Heart left ventricle (tissue), 16 donors: Measurements from ENCODE around the gene ADRA1B. TPM values are rescaled to one million over a fixed set of nuclear protein-coding genes. Genes with fewer than 3 reads are reported as not detected.
"Not testable (repeated sequence)": the region's sequence is repeated elsewhere in the genome, so short reads cannot be mapped to it uniquely, and the experiment has no call there.

Experiments
- ATAC-seq, 4 donors: fragments of 200-7000 bp; cut with Tn5 transposase; one replicate each; pipeline ENCODE4 v1.9.1; 2020 to 2022; ENCODE audit warnings: moderate library complexity in 4 of 4, mild to moderate bottlenecking in 3 of 4, moderate number of reproducible peaks in 1 of 4
- DNase-seq, 5 donors: peaks; one replicate each; pipeline ENCODE4 v3.0.0-alpha.2; 2020
- H3K27ac ChIP-seq, 12 donors: fragments of 200-600 bp; sonication (generic) in 4 of 12; one replicate each; pipeline versions ENCODE4 v1.5.0 to v1.8.0; 2016 to 2022; ENCODE audit warnings: mild to moderate bottlenecking in 2 of 12
- H3K27me3 ChIP-seq, 9 donors: fragments of 200-600 bp; sonication (generic) in 2 of 9; one replicate each; pipeline versions ENCODE4 v1.5.1 to v1.8.0; 2016 to 2022; ENCODE audit warnings: mild to moderate bottlenecking in 3 of 9
- H3K36me3 ChIP-seq, 9 donors: fragments of 200-600 bp; sonication (generic) in 2 of 9; one replicate each; pipeline versions ENCODE4 v1.5.0 to v1.8.0; 2018 to 2022; ENCODE audit warnings: mild to moderate bottlenecking in 2 of 9
- H3K4me1 ChIP-seq, 12 donors: fragments of 200-600 bp; sonication (generic) in 4 of 12; one replicate each; pipeline versions ENCODE4 v1.5.0 to v1.8.0; 2016 to 2022; ENCODE audit warnings: mild to moderate bottlenecking in 3 of 12
- H3K4me3 ChIP-seq, 12 donors: fragments of 200-600 bp; sonication (generic) in 4 of 12; one replicate each; pipeline versions ENCODE4 v1.5.0 to v1.8.0; 2017 to 2022; ENCODE audit warnings: mild to moderate bottlenecking in 9 of 12, moderate library complexity in 4 of 12
- H3K9me3 ChIP-seq, 12 donors: fragments of 200-600 bp; sonication (generic) in 4 of 12; one replicate each; pipeline versions ENCODE4 v1.5.0 to v1.8.0; 2016 to 2022; ENCODE audit warnings: mild to moderate bottlenecking in 1 of 12
- CTCF ChIP-seq, 12 donors: fragments of 200-600 bp; sonication (generic) in 4 of 12; IDR thresholded peaks; one replicate each; pipeline versions ENCODE4 v1.5.0 to v1.8.0; 2018 to 2022; ENCODE audit warnings: antibody characterized with exemption in 12 of 12, mild to moderate bottlenecking in 5 of 12
- POLR2A ChIP-seq, 2 donors: fragments of 450-650 bp; IDR thresholded peaks; one replicate each; pipeline ENCODE4 v1.6.1; 2017; ENCODE audit warnings: antibody characterized with exemption in 2 of 2, mild to moderate bottlenecking in 2 of 2, moderate library complexity in 2 of 2
- WGBS, 4 donors: extraction: QIAGEN DNeasy Blood & Tissue Kit in 2 of 4; methylation state at CpG; one replicate each; pipeline versions ENCODE4 v1.1.5 to v1.1.7; 2013 to 2018; 5-methylcytosine and 5-hydroxymethylcytosine counted together
- intact Hi-C, 10 donors: fragments of 100-400 bp; cut with DNase I; formaldehyde crosslinking; loops; one replicate each; pipeline versions ENCODE4 v1.11.1 to v1.14.2; 2022
- polyA plus RNA-seq, 2 donors: library from polyadenylated mRNA; stranded (reverse); fragments of 200-250 nt; gene quantifications; one replicate each; pipeline ENCODE4 v1.2.3, GENCODE V29; 2013
- total RNA-seq, 9 donors: library from RNA; depleted of rRNA in 2 of 9; stranded (reverse); fragments of >200 nt in 2 of 9; fragmentation: NEBNext Ultra II Directional in 3 of 9; extraction: Animal tissue kit (Norgen Biotek cat#: 25700) in 3 of 9; gene quantifications; one replicate each; pipeline versions ENCODE4 v1.1.0 to v1.2.4, GENCODE V29; 2016 to 2023
- donor health status: ischemic (EF 13 %, LVEDD 7.1; RV severe dilation, severe dysfunction).
- donor health status: healthy with polysubstance abuse.
- donor health status: DM: no; HTN: yes; CAD: no.
- donor health status: DM: no; HTN: no; CAD: no.
- donor health status: ischemic (EF 25% LVEDD 6.9; RV normal size, moderate dysfunction).
- donor health status: ischemic (EF 25% LVEDD 5.7; RV mildly dilated, moderate dysfunction).
- donor health status: healthy.
- donor health status: DM: yes; HTN: yes; CAD: no.
- donor health status: ischemic (EF 35%, LVEDD 5.7; RV mildly dilated, moderate dysfunction).
- donor health status: nonischemic (EF 11% LVEDD 7.7; RV severe dilation, severe dysfunction).
- donor health status: DM: yes; HTN: yes; CAD: no.
- donor health status: PGD.
- donor health status: ischemic (EF 29% LVEDD 5.4; RV normal size, mild dysfunction).
- donor health status: nonischemic (EF 23%, LVEDD 6.1; RV moderate dilation, normal function).

The ADRA1B gene
- total and polyA plus RNA-seq, 11 donors, result 0.65 to 5.4 (median 2.3) TPM

GRCh38 chr5:160008877-160009590 lies 92.8 kb downstream of the ADRA1B start, which contains the start of gene TTC1:
Gene TTC1 (plus strand): TSS chr5:160009139. CDS start chr5:160010529, 1,390 bp downstream.
- DNase-seq, result peak; percentile 90 to 98 (median 96)
- ATAC-seq, result peak; percentile 97 to 99 (median 98)
- Histone ChIP-seq H3K27me3 (no peaks in the 10 kb centered on the region), H3K4me1 (peaks cover 4 to 25% (median 18%) of the 10 kb centered on the region in 12 donors), H3K9me3 (no peaks in the 10 kb centered on the region), H3K36me3 (peaks cover 0 to 38% (median 28%) of the 10 kb centered on the region in 9 donors), H3K27ac (peak within 1 kb of the TSS in 11 of 12 donors; percentile 59 to 90 (median 84)), H3K4me3 (peak within 1 kb of the TSS; percentile 72 to 99 (median 86))
- TF ChIP-seq CTCF (IDR thresholded peaks at IDR 0.05), result no peak
- TF ChIP-seq POLR2A (IDR thresholded peaks at IDR 0.05), result peak in 1 of 2 donors; percentile 79
- intact Hi-C loops, result no loop called here
- 0 to 1% (median 0%) methylated on average over 28 to 31 of the region's 31 CpGs for WGBS, 4 donors

GRCh38 chr5:160009591-160009989 lies 93.3 kb downstream of the ADRA1B start:
- TF ChIP-seq CTCF (IDR thresholded peaks at IDR 0.05) (no peak), POLR2A (IDR thresholded peaks at IDR 0.05) (no peak)
- H3K36me3 ChIP-seq, result peaks cover 0 to 43% (median 32%) of the 10 kb centered on the region in 9 donors
- DNase-seq, result no peak
- peak in 2 of 4 donors; percentile 1 to 2 for ATAC-seq
- H3K27ac ChIP-seq, result peak overlapping the region in 10 of 12 donors; percentile 3 to 90 (median 82)
- 3 to 7% (median 4%) methylated on average over 11 of the region's 11 CpGs for WGBS, 4 donors
- H3K27me3 ChIP-seq, result no peaks in the 10 kb centered on the region
- intact Hi-C loops, result no loop called here
- H3K9me3 ChIP-seq, result no peaks in the 10 kb centered on the region
- peak overlapping the region; percentile 72 to 99 (median 86) for H3K4me3 ChIP-seq
- peaks cover 4 to 25% (median 18%) of the 10 kb centered on the region in 12 donors for H3K4me1 ChIP-seq

GRCh38 chr5:160011471-160011870 lies 95.2 kb downstream of the ADRA1B start:
- Histone ChIP-seq H3K27ac (no peak overlapping the region), H3K4me1 (peaks cover 4 to 25% (median 18%) of the 10 kb centered on the region in 12 donors), H3K9me3 (no peaks in the 10 kb centered on the region), H3K27me3 (no peaks in the 10 kb centered on the region), H3K36me3 (peaks cover 0 to 61% (median 47%) of the 10 kb centered on the region in 9 donors), H3K4me3 (no peak overlapping the region)
- no peak for DNase-seq
- intact Hi-C loops, result no loop called here
- no peak for ATAC-seq
- TF ChIP-seq POLR2A (IDR thresholded peaks at IDR 0.05), result no peak
- TF ChIP-seq CTCF (IDR thresholded peaks at IDR 0.05), result no peak

GRCh38 chr5:160014197-160014596 lies 97.9 kb downstream of the ADRA1B start:
- intact Hi-C loops, ATAC-seq, H3K4me3 ChIP-seq, H3K9me3 ChIP-seq, DNase-seq, H3K27me3 ChIP-seq, H3K27ac ChIP-seq: not testable (repeated sequence)
- Histone ChIP-seq H3K4me1 (peaks cover 4 to 23% (median 18%) of the 10 kb centered on the region in 12 donors), H3K36me3 (peaks cover 0 to 82% (median 57%) of the 10 kb centered on the region in 9 donors)
- 96 to 100% (median 97%) methylated on average over 6 of the region's 6 CpGs for WGBS, 4 donors
